Loucy (cell line): ENCODE results near the gene SLC48A1.
A peak's percentile ranks its signal among the peaks of the same experiment; 100 is the strongest.

Experiments
- H2AFZ ChIP-seq: fragments of 200-600 bp; sonication (generic); 2 replicates; pipeline ENCODE4 v1.6.0; 2016; ENCODE audit warnings: antibody characterized with exemption, mild to moderate bottlenecking, low read length, moderate library complexity
- H3F3A ChIP-seq: fragments of 200-600 bp; 2 replicates; pipeline ENCODE4 v1.6.0; 2016; ENCODE audit warnings: antibody characterized with exemption, low read depth, mild to moderate bottlenecking
- H3K27me3 ChIP-seq: fragments of 200-600 bp; sonication (generic); 2 replicates; pipeline ENCODE4 v1.6.1; 2014; ENCODE audit warnings: low read length, mild to moderate bottlenecking; ENCODE audit not compliant: insufficient read depth, poor library complexity, severe bottlenecking
- H3K36me3 ChIP-seq: fragments of 200-600 bp; sonication (generic); 2 replicates; pipeline ENCODE4 v1.6.1; 2016; ENCODE audit warnings: low read length; ENCODE audit not compliant: insufficient read depth
- H3K4me1 ChIP-seq: fragments of 200-600 bp; sonication (generic); 2 replicates; pipeline ENCODE4 v1.5.1; 2014; ENCODE audit warnings: low read length, mild to moderate bottlenecking; ENCODE audit not compliant: insufficient read depth, poor library complexity, severe bottlenecking
- H3K4me2 ChIP-seq: fragments of 200-600 bp; sonication (generic); 2 replicates; pipeline ENCODE4 v1.6.0; 2014; ENCODE audit warnings: antibody characterized with exemption, low read length, low read depth, mild to moderate bottlenecking; ENCODE audit not compliant: poor library complexity, severe bottlenecking
- H3K4me3 ChIP-seq: fragments of 200-600 bp; sonication (generic); 2 replicates; pipeline ENCODE4 v1.5.1; 2014; ENCODE audit warnings: low read length, mild to moderate bottlenecking, mixed read lengths; ENCODE audit not compliant: poor library complexity, severe bottlenecking
- H3K79me2 ChIP-seq: fragments of 200-600 bp; sonication (generic); 2 replicates; pipeline ENCODE4 v1.6.1; 2014; ENCODE audit warnings: low read length; ENCODE audit not compliant: insufficient read depth
- H3K9ac ChIP-seq: fragments of 200-600 bp; sonication (generic); 2 replicates; pipeline ENCODE4 v1.6.0; 2014; ENCODE audit warnings: mild to moderate bottlenecking, low read depth, low read length, moderate library complexity; ENCODE audit not compliant: poor library complexity, severe bottlenecking
- H3K9me2 ChIP-seq: fragments of 200-600 bp; sonication (generic); replicated peaks from 2 replicates; pipeline ENCODE4 v1.6.1; 2016; ENCODE audit warnings: low read depth, low read length, mixed read lengths
- H3K9me3 ChIP-seq: fragments of 200-600 bp; sonication (generic); 2 replicates; pipeline ENCODE4 v1.6.1; 2014; ENCODE audit warnings: mild to moderate bottlenecking, antibody characterized with exemption, low read length, low read depth; ENCODE audit not compliant: insufficient read depth
- H4K20me1 ChIP-seq: fragments of 200-600 bp; sonication (generic); 2 replicates; pipeline ENCODE4 v1.6.0; 2014; ENCODE audit warnings: antibody characterized with exemption, low read length, mild to moderate bottlenecking; ENCODE audit not compliant: insufficient read depth, poor library complexity, severe bottlenecking
- CTCF ChIP-seq: fragments of 200-600 bp; sonication (generic); conservative IDR thresholded peaks from 2 replicates; pipeline ENCODE4 v1.5.1; 2014; ENCODE audit warnings: mild to moderate bottlenecking, antibody characterized with exemption, low read length
- EZH2phosphoT487 ChIP-seq: fragments of 200-600 bp; IDR thresholded peaks from 2 replicates; pipeline ENCODE4 v1.6.1; 2018; ENCODE audit warnings: antibody characterized with exemption, mild to moderate bottlenecking, moderate library complexity, borderline replicate concordance

Gene SLC48A1

GRCh38 chr12:47773062-47773857 lies at the start of gene SLC48A1:
Gene SLC48A1 (plus strand): TSS chr12:47773238. CDS start chr12:47773305, 67 bp downstream.
- Histone ChIP-seq H3K4me2 (peak within 1 kb of the TSS; percentile 92), H3K27me3 (no peaks in the 10 kb centered on the region), H3F3A (no peaks in the 10 kb centered on the region), H3K36me3 (no peaks in the 10 kb centered on the region), H3K4me1 (peaks cover 46% of the 10 kb centered on the region), H3K9me3 (no peaks in the 10 kb centered on the region), H3K9me2 (no peaks in the 10 kb centered on the region), H2AFZ (peak within 1 kb of the TSS; percentile 91), H3K79me2 (peaks cover 10% of the 10 kb centered on the region), H4K20me1 (no peaks in the 10 kb centered on the region), H3K9ac (peak within 1 kb of the TSS; percentile 73), H3K4me3 (peak within 1 kb of the TSS; percentile 80)
- TF ChIP-seq CTCF, result peak; percentile 21; the same call in 1 of the 2 replicates
- no peak for TF ChIP-seq EZH2phosphoT487

GRCh38 chr12:47725091-47725772 lies 47.8 kb upstream of the SLC48A1 start, which contains the start of gene ENDOU:
Gene ENDOU (minus strand): TSS chr12:47725490. CDS start chr12:47725413, 77 bp downstream.
- Histone ChIP-seq H3K4me2 (no peak within 1 kb of the TSS), H3K79me2 (no peaks in the 10 kb centered on the region), H3K4me3 (no peak within 1 kb of the TSS), H3K9ac (peak within 1 kb of the TSS; percentile 0), H3K9me2 (no peaks in the 10 kb centered on the region), H3F3A (no peaks in the 10 kb centered on the region), H3K4me1 (peaks cover 27% of the 10 kb centered on the region), H3K9me3 (no peaks in the 10 kb centered on the region), H4K20me1 (no peaks in the 10 kb centered on the region), H3K36me3 (no peaks in the 10 kb centered on the region), H2AFZ (no peak within 1 kb of the TSS), H3K27me3 (no peaks in the 10 kb centered on the region)
- TF ChIP-seq CTCF (no peak), EZH2phosphoT487 (no peak)

- no peak for TF ChIP-seq CTCF
- TF ChIP-seq EZH2phosphoT487, result no peak
- H3K4me3 ChIP-seq, result no peak overlapping the region
- no peak overlapping the region for H3K4me2 ChIP-seq
- no peak overlapping the region for H2AFZ ChIP-seq
- H3K79me2 ChIP-seq, result no peaks in the 10 kb centered on the region
- no peaks in the 10 kb centered on the region for H3F3A ChIP-seq
- H3K36me3 ChIP-seq, result no peaks in the 10 kb centered on the region
- H3K9ac ChIP-seq, result peak overlapping the region; percentile 0
- H3K4me1 ChIP-seq, result peaks cover 27% of the 10 kb centered on the region
- H3K9me3 ChIP-seq, result no peaks in the 10 kb centered on the region
- H3K9me2 ChIP-seq, result no peaks in the 10 kb centered on the region
- H3K27me3 ChIP-seq, result no peaks in the 10 kb centered on the region
- no peaks in the 10 kb centered on the region for H4K20me1 ChIP-seq
Measured at GRCh38 chr12:47725893-47726292, 47.1 kb upstream of the SLC48A1 start.
